PC-3 (cell line): ENCODE data around the gene PTPN23. TPM values are rescaled to one million over a fixed set of nuclear protein-coding genes. Genes with fewer than 3 reads are reported as not detected.
"Not testable (repeated sequence)": the region's sequence is repeated elsewhere in the genome, so short reads cannot be mapped to it uniquely, and the experiment has no call there.

Source experiments
- ATAC-seq: fragments of 200-7000 bp; cut with Tn5 transposase; 2 replicates; pipeline ENCODE4 v1.9.1; 2020; ENCODE audit warnings: mild to moderate bottlenecking, moderate library complexity
- BruUV-seq: library from RNA; stranded (reverse); fragments of 400-500 nt; replicated peaks from 2 replicates; lab custom pipeline; 2021; lab: Mats Ljungman, UMichigan
- CTCF ChIA-PET: fragments of 300-600 bp; sonication (Branson Sonifier 250); formaldehyde crosslinking; loops from one replicate; lab custom pipeline; 2022; ENCODE audit warnings: antibody characterized with exemption; lab: Charles Lee
- POLR2A ChIA-PET: fragments of 300-600 bp; sonication (Branson Sonifier 250); formaldehyde crosslinking; loops from one replicate; lab custom pipeline; 2022; ENCODE audit warnings: antibody characterized with exemption; ENCODE audit not compliant: unreplicated experiment; lab: Charles Lee
- DNase-seq: peaks from one replicate; pipeline ENCODE4 v3.0.0-alpha.2; 2015
- H2AFZ ChIP-seq: fragments of 300-600 bp; sonication (generic); 2 replicates; pipeline ENCODE4 v1.6.0; 2016; ENCODE audit warnings: antibody characterized with exemption, low read length
- H3F3A ChIP-seq: fragments of 300-600 bp; sonication (generic); one replicate; pipeline ENCODE4 v1.6.0; 2017; ENCODE audit warnings: antibody characterized with exemption, low read length, control low read depth, mild to moderate bottlenecking; ENCODE audit not compliant: unreplicated experiment
- H3K27ac ChIP-seq: fragments of 300-600 bp; sonication (generic); 2 replicates; pipeline ENCODE4 v1.5.1; 2016; ENCODE audit warnings: mild to moderate bottlenecking, low read length
- H3K27me3 ChIP-seq: fragments of 300-600 bp; sonication (generic); 2 replicates; pipeline ENCODE4 v1.6.1; 2016; ENCODE audit warnings: low read length, mixed read lengths
- H3K36me3 ChIP-seq: fragments of 300-600 bp; sonication (generic); 2 replicates; pipeline ENCODE4 v1.6.1; 2016; ENCODE audit warnings: low read depth, mixed run types, low read length, mixed read lengths
- H3K4me1 ChIP-seq: fragments of 300-600 bp; sonication (generic); 2 replicates; pipeline ENCODE4 v1.5.1; 2016; ENCODE audit warnings: low read length; ENCODE audit not compliant: insufficient read depth
- H3K4me2 ChIP-seq: fragments of 300-600 bp; sonication (generic); 2 replicates; pipeline ENCODE4 v1.6.0; 2016; ENCODE audit warnings: low read length
- H3K4me3 ChIP-seq: fragments of 300-600 bp; sonication (generic); 2 replicates; pipeline ENCODE4 v1.5.1; 2016; ENCODE audit warnings: mild to moderate bottlenecking, low read length, mixed read lengths
- H3K79me2 ChIP-seq: fragments of 300-600 bp; sonication (generic); 2 replicates; pipeline ENCODE4 v1.6.1; 2017; ENCODE audit warnings: low read length, mixed read lengths
- H3K9ac ChIP-seq: fragments of 300-600 bp; sonication (generic); 2 replicates; pipeline ENCODE4 v1.6.0; 2016; ENCODE audit warnings: mild to moderate bottlenecking, low read length
- H3K9me2 ChIP-seq: fragments of 300-600 bp; sonication (generic); replicated peaks from 2 replicates; pipeline ENCODE4 v1.6.1; 2016; ENCODE audit warnings: mixed run types, low read length, mixed read lengths
- H3K9me3 ChIP-seq: fragments of 300-600 bp; sonication (generic); 2 replicates; pipeline ENCODE4 v1.6.1; 2016; ENCODE audit warnings: low read length, mixed read lengths
- H4K20me1 ChIP-seq: fragments of 300-600 bp; sonication (generic); 2 replicates; pipeline ENCODE4 v1.6.1; 2016; ENCODE audit warnings: low read length, mixed read lengths
- EZH2 ChIP-seq: fragments of 300-600 bp; sonication (generic); IDR thresholded peaks from one replicate; pipeline ENCODE4 v1.6.1; 2017; ENCODE audit warnings: antibody characterized with exemption, mild to moderate bottlenecking, low read length; ENCODE audit not compliant: unreplicated experiment
- EZH2phosphoT487 ChIP-seq: fragments of 300-600 bp; sonication (generic); IDR thresholded peaks from 2 replicates; pipeline ENCODE4 v1.6.1; 2018; ENCODE audit warnings: mild to moderate bottlenecking, antibody characterized with exemption, low read length, borderline replicate concordance
- intact Hi-C: fragments of 100-400 bp; cut with micrococcal nuclease; formaldehyde crosslinking; loops from 2 replicates; pipeline ENCODE4 v1.9.0; 2023
- total RNA-seq: library from RNA; depleted of rRNA; stranded (reverse); fragments of >200 nt; gene quantifications from 2 replicates; pipeline ENCODE4 v1.2.3, GENCODE V29; 2014
- TF ChIP-seq, protein P1 (sequence below): fragments of 300-600 bp; sonication (generic); conservative IDR thresholded peaks from 2 replicates; pipeline ENCODE4 v1.5.1; 2017; ENCODE audit warnings: antibody characterized with exemption, low read depth, mild to moderate bottlenecking, low read length

Gene PTPN23
- total RNA-seq, 1 experiment from 2014 or later, result 22.3 TPM

DNA sequence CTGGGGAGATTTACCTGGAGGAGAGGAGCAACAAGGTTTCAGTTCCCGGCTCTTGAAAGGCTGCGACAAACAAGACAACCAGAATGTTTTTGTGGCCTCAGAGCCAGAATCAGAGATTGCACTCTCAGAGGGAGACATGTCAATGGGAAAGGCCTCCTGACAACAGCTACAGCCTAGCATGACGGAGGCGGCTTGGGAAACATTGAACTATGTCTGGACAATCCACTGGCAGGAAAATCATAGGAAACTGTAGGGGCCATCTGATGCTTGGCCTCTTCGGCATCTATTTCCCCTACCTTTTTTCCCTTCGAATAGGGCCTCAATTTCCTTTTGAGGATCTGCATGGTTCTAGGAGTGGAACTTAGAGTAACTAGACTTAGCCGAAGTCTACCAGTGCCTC is 13.2 kb upstream of the PTPN23 start:
- no peak overlapping the region for H3K27ac ChIP-seq

DNA sequence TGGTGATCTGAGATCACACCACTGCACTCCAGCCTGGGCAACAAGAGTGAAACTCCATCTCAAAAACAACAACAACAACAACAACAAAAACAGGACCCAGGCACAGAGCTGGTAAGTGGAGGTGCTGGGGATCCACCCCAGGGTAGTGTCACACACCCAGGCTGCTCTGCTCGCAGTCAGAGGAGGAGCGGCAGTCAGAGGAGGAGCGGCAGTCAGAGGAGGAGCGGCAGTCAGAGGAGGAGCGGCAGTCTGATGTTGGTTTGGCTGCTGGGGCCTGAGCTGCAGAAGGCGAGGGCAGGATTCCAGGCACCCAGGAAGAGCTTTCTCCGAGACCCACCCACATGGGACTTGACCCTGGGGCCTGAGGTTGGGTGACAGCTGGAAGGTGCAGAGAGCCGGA is 10.8 kb upstream of the PTPN23 start:
- H3K9me3 ChIP-seq, H3K79me2 ChIP-seq, H4K20me1 ChIP-seq, H3K9ac ChIP-seq, CTCF ChIA-PET, DNase-seq, H3K4me3 ChIP-seq, H3F3A ChIP-seq, ATAC-seq, H3K27me3 ChIP-seq, H2AFZ ChIP-seq, BruUV-seq, H3K27ac ChIP-seq, H3K9me2 ChIP-seq, H3K4me2 ChIP-seq, H3K36me3 ChIP-seq: not testable (repeated sequence)
- POLR2A ChIA-PET, result interaction anchor here (0.6 kb wide), 1 partner anchor 1744 kb away, joined by 5 read pairs; no protein-coding TSS in a partner anchor
- peaks cover 11% of the 10 kb centered on the region; the same call in 1 of the 2 replicates for H3K4me1 ChIP-seq
- intact Hi-C loops, result loop anchor here (5.0 kb wide), 1 partner anchor 118 kb away; no protein-coding TSS in a partner anchor

More for the DNA sequence above, 13.2 kb upstream of the PTPN23 start:
- Histone ChIP-seq H3K4me2 (no peak overlapping the region), H3K36me3 (no peaks in the 10 kb centered on the region), H3F3A (no peaks in the 10 kb centered on the region), H3K9me3 (no peaks in the 10 kb centered on the region), H3K9me2 (no peaks in the 10 kb centered on the region), H3K9ac (no peak overlapping the region), H3K27me3 (no peaks in the 10 kb centered on the region), H4K20me1 (no peaks in the 10 kb centered on the region), H2AFZ (no peak overlapping the region), H3K4me1 (peaks cover 11% of the 10 kb centered on the region; the same call in 1 of the 2 replicates), H3K4me3 (no peak overlapping the region), H3K79me2 (no peaks in the 10 kb centered on the region)
- POLR2A ChIA-PET, result no interaction called here
- no TSS peak for BruUV-seq
- intact Hi-C loops, result no loop called here
- no peak for ATAC-seq
- TF ChIP-seq, protein P1, sequence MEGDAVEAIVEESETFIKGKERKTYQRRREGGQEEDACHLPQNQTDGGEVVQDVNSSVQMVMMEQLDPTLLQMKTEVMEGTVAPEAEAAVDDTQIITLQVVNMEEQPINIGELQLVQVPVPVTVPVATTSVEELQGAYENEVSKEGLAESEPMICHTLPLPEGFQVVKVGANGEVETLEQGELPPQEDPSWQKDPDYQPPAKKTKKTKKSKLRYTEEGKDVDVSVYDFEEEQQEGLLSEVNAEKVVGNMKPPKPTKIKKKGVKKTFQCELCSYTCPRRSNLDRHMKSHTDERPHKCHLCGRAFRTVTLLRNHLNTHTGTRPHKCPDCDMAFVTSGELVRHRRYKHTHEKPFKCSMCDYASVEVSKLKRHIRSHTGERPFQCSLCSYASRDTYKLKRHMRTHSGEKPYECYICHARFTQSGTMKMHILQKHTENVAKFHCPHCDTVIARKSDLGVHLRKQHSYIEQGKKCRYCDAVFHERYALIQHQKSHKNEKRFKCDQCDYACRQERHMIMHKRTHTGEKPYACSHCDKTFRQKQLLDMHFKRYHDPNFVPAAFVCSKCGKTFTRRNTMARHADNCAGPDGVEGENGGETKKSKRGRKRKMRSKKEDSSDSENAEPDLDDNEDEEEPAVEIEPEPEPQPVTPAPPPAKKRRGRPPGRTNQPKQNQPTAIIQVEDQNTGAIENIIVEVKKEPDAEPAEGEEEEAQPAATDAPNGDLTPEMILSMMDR, result no peak
- TF ChIP-seq EZH2 (no peak), EZH2phosphoT487 (no peak)
- no peak for DNase-seq
- CTCF ChIA-PET, result no interaction called here

DNA sequence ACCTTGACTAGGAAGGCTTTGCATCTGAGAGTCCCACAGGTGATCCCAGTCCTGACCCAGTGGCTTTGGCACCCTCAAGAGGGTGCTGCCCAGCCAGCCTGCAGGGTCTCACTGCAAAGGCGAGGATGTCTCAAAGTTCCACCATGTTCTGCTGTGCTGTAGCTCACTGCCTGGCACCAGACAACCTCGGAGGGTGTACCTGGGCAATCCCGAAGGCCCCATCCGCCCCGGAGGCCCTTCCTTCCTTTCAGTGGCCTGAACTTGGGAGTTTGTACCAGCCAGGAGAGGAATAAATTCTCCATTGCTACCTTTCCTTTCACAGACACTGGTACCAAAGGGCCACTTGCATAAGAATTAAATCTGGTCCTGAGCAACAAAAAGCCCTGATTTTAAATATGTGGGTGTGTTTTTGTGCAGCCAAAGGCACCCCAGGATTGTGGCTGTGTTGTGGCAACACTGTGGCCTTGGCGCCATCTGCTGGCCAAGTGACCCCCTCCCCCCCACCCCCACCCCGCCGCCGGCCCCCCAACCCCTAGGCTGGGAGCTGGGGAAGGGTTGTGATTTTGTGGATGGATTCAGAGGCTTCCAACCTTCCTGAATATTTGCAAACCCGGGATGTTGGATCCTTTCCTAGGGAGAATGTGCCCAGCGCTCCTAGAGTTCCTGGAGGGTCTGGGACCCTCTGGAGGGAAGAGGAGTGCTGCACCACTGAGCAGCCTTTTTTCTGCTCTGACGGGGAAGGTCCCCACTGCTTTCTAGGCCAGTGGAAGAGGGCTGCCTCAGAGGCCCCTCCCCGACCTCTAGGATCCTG is 9.7 kb upstream of the PTPN23 start:
- no peaks in the 10 kb centered on the region for H3K9me2 ChIP-seq
- H3K27me3 ChIP-seq, result no peaks in the 10 kb centered on the region
- no peak overlapping the region for H3K4me2 ChIP-seq
- TF ChIP-seq EZH2phosphoT487 (no peak), EZH2 (no peak)
- TF ChIP-seq, protein P1, result peak; percentile 32
- H3K4me3 ChIP-seq, result no peak overlapping the region
- intact Hi-C loops, result loop anchor here (5.0 kb wide), 1 partner anchor 119 kb away; no protein-coding TSS in a partner anchor
- H3K9me3 ChIP-seq, result no peaks in the 10 kb centered on the region
- H3K79me2 ChIP-seq, result no peaks in the 10 kb centered on the region
- ATAC-seq (peak; percentile 60), DNase-seq (no peak)
- H3F3A ChIP-seq, result no peaks in the 10 kb centered on the region
- no peak overlapping the region for H2AFZ ChIP-seq
- no peak overlapping the region for H3K27ac ChIP-seq
- H4K20me1 ChIP-seq, result no peaks in the 10 kb centered on the region
- ChIA-PET POLR2A (no interaction called here), CTCF (interaction anchor here (0.5 to 0.6 kb wide), 6 partner anchors 36 to 898 kb away, joined by 3 to 10 read pairs (median 4); no protein-coding TSS in a partner anchor)
- H3K36me3 ChIP-seq, result no peaks in the 10 kb centered on the region
- no TSS peak for BruUV-seq
- no peak overlapping the region for H3K9ac ChIP-seq
- no peaks in the 10 kb centered on the region for H3K4me1 ChIP-seq
